DMS153 (cell line): ENCODE data around the gene DRAP1.

ENCODE experiments used
- DNase-seq: peaks from one replicate; lab custom pipeline; 2025; lab: John Stamatoyannopoulos, UW

Gene DRAP1

DNA sequence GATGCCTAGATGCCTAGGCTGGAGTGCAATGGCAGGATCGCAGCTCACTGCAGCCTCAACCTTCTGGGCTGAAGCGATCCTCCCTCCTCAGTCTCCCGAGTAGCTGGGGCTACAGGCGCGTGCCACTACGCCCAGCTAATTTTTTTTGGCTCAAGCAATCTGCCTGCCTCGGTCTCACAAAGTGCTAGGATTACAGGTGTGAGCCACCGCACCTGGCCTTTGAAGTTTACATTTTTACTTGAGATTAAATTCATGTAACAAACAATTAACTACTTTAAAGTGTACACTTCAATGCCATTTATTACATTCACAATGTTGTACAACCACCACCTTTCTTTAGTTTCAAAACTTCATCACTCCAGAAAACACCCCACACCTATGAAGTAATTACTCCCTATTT lies 15.5 kb upstream of the DRAP1 start:
- DNase-seq = no peak

DNA sequence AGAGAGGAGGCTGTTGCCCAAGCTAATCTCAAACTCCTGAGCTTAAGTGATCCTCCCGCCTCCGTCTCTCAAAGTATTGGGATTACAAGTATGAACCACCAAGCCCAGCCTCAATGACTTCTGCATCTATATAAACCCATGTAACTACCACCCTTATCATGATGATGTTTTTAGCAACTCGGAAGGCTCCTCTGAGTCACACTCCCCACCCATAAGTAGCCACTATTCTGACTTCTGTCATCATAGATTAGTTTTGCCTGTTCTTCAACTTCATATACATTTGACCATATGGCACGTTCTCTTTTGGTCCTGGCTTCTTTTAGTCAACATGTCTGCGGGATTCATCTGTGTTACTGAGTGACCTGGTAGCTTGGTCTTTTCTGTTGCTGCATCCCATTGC lies 12.6 kb upstream of the DRAP1 start:
- no peak for DNase-seq

DNA sequence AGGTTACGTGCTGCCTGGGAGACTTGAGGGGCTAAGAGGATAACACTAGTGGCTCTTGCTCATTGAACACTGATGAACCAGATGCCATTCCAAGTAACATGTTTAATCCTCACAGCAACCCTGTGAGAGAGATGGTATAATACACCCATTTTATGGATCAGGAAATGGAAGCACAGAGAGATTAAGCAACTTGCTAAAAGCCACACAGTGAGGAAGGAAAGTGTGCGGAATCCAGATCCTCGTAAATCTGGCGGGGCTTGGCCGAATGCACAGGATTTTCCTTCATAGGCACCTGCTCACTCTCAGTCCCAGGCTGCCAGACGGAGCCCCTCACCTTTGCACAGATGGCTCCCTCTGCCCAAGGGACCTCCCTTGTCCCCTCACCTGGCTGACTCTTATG lies 11.3 kb upstream of the DRAP1 start:
- DNase-seq = no peak

DNA sequence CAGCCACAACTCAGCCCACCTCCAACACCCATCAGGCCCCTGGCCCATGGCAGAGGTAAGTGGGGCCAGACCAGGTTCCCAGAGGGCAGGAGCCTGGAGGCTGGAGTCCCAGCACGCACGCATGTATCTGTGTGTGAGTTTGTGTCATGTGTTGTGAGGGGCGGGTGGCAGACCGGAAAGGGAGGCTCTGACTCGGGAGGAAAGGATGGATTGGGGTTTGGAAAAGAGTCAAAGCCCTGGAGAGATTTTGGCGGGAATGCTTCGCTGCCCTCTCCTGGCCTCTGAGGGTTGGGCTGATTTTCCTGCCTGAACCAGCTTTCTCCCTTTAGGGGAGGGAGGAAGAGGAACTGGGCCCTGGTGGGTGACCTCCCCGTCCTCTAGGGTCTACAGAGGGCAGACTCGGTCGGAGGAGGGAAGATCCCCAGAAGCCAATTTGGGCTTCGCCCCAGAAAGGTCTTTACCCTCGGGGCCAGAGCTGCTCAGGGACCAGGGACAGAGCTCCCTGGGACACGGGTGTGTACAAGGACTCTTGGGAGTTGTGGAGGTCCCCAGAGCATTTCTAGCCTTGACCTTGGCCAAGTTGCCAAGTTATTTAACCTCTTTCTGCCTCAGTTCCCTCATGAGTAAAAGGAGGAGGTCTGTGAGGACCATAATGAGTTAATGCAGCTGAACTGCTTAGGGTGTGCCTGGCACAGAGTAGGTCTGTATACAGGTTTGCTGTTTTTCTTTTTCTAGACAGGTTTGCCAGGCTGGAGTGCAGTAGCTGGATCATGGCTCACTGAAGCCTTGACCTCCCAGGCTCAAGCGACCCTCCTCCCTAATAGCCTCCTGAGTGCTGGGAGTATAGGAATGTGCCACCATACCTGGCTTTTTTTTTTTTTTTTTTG lies 7.3 kb upstream of the DRAP1 start:
- DNase-seq = peak; percentile 57

DNA sequence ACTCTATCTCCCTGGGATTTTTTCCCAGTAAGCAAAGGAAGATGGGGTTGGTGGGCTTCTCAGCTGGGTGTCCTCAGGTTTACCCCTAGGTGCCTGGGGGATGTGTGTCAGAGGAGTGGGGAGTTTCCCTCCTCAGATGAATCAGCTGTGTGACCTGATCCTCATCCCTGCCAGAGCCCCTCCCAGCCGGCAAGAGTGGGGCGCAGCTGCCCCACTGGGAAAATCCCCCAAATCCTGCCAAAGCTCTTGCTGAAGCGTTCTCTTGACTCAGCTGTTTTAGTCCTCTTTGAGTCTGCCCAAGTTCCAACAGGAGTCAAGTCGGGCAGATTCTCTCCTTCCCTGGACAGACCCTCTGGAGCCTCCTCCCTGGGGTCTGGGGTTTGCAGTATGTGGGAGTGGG lies 6.4 kb upstream of the DRAP1 start:
- DNase-seq = no peak

DNA sequence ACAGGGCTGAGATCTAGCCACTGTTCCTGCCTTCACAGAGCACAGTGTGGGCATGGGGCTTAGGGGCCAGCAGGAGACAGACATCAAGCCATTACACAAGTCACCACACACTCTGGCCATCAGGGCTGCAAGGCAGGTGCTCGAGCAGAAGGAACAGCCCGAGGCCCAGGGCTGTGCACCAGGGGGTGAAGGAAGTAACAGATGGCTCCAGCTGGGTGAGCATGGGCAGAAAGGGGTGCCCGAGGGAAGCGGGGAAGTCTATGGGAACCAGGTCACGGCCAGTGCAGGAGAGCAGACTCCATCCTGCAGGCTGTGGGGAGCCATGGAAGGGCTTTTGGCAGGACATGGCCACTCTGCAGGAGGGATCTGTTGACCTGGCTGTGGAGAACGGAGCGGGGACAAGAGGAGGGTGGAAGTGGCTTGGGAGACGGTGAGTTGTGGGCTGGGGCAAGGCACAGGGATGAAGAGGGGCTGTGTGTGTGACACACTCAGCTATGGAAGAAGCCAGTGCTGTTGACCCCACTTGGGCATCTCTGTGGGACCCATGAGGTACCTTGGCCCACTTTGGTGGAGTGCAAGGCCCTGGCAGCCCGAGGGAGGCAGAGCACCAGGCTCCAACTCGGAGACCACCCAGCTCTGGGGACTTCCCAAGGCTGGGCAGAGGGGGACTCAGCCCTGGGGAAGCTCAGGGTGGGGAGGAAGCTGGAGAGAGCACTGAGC lies 4.0 kb upstream of the DRAP1 start:
- DNase-seq = no peak

DNA sequence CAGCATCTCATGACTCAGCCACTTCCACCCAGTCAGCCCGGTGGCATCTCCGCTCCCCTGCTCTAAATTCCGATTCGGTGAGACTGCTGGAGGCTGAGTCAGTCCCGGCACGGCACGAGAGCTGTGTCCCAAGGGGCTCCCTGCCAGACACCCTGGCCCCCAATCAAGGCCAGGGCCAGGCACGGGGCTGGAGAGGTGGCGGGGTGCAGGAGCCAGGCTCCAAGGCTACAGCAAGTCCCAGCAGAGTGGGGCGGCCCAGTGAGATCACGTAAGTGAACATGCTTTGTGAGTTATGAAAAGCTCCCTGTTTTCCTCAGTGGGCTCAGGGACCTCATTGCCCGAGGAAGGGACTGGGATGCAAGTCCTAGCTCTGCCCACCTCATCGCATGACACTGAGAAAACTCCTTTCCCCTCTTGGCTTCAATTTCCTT lies 3.4 kb upstream of the DRAP1 start:
- DNase-seq = no peak

DNA sequence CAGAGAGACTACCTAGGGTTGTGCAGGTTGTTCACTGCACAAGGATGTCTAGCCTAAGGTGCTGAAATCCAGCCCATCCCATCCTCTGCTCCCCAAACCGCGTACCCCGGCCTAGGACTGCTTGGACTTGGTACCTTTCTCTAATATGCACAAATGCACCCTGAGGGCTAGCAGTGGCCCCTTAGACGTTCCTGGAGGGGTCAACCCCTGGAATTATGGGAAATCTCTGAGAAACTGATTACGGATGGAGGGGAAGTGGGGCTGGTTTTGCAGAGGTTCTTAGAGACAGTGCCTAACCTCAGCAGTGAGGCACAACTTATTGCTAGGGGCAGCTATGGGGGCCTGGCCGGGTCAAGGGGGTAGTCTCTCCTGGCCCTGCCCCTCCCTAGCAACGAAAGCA lies 2.8 kb upstream of the DRAP1 start:
- DNase-seq = no peak

DNA sequence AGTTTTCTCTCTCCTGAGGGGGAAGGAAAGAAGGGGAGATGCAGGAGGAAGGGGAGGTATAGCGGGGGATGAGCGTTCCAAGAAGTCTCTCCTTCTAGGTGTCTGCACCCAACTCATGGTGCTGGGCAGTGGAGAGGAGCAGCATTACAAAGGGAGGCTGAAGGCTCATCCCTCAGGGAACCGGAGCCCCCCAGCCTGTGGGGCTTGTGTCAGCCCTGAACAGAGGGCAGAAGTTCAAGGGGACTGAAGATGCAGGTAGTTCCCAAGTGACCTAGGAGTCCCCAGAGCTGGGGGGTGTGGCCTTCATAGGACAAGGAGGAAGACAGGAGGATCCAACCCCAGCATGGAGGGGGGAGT lies 2.2 kb upstream of the DRAP1 start:
- DNase-seq = no peak

DNA sequence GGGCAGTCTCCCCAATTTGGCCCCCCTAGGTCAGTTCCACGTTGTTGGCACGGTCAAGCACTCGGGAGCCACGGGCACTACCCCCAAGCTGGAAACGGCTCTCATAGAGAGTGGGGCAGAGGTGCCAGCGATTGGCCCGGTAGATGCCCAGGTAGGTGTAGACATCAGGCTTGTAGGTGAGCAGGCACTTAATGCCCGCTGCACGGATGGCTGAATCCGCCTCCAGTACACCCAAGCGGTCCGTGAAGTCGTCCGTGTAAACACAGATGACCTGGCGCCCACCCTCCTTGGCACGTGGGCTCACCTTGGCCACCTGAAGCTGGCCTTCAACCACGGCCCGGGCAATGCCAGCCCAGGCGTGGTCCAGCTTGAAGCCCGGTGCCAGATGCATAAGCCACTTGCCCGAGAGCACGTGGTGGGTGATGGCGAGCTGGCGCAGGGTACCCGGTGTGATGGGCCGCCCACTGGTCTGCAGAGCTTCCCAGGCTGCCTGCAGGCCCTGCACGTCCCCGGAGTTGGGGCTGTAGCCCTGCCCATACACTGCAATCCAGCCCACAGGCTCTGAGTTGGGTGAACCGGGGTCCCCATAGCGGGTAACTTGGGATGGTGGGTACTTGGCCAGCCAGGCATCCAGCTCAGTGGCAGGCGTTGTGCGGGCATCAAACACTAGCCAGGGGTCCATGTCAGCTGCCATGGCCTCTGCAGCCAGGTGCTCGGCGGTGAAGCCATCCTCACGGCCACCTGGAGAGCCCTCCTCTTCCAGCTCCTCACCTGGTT lies 1.6 kb upstream of the DRAP1 start:
- DNase-seq = no peak

DNA sequence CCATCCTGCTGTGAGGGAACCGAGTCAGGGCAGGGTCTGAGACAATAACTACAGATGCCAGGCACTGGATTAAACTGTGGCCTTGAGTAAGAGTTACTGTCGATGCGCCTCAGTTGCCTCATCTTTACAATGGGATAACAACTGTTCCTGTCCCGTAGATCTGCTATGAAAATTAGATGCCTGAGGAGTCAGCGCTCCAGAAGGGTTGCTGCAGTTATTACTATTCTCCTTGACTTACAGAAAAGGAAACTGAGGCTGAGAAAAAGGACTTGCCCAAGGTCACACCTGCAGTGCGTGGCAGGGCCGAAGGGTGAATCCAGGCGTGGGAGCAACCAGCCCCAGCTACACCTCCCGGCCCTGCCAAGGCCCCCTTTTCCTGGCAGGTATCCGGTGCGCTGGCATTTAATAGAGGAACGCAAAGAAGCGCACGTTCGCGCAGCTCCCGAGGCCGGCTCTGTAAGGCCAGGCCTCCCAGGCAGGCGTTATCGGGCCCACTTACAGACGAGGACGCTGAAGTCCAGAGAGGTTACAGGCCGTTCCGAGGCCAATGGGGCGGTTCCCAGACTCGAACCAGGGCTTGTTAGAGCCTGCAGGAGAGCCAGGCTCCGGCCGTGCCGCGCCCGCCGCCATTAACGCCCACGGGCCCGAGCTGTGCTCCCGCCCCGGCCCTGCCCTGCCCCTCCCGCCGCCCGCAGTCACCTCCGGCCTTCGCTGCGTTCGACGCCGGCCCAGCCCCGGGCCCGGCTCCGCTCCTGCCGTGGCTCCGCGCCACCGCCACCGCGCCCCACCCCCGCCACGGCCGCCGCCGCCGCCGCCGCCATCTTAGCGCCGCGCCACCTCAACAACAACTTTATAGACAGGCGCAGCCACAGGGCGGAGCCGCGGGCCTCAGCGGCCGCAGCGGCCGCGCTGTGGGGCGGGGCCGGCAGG lies 750 bp upstream of the DRAP1 start, which contains the start of gene C11orf68:
Gene C11orf68, minus strand, starts transcription at position 852 of the 930 bp plus-strand sequence. Its CDS starts 31 bp downstream, at position 821.
- DNase-seq = no peak

DNA sequence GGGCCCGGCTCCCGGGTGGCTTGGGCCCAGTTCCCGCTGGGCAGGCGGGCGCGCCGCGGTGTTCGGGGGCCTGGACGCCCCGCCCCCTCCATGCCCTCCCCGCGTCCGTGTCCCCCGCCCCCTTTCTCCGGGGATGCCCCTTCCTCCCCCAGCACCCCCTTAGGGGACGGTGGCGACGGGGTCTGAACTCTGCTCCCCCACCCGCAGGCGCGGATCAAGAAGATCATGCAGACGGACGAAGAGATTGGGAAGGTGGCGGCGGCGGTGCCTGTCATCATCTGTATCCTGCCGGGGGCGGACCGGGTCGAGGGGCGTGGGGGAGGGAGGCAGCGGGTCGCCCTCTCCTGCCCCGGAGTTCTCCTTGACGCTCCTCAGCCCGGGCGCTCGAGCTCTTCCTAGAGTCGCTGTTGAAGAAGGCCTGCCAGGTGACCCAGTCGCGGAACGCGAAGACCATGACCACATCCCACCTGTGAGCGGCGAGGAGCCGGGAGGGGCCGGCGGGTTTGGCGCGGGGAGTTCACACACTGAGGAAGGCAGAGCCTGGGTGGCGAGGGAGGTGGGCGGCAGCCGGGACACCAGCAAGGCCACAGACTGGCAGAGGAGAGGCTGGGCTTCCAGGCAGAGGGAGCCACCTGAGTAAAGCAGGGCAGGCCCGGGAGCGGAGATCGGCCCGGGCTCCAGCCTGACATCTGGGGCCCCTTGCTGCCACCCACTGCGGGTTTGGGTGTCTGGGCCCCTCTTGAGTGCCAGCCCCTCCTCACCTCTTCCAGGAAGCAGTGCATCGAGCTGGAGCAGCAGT lies 546 bp downstream of the DRAP1 start:
- no peak for DNase-seq

DNA sequence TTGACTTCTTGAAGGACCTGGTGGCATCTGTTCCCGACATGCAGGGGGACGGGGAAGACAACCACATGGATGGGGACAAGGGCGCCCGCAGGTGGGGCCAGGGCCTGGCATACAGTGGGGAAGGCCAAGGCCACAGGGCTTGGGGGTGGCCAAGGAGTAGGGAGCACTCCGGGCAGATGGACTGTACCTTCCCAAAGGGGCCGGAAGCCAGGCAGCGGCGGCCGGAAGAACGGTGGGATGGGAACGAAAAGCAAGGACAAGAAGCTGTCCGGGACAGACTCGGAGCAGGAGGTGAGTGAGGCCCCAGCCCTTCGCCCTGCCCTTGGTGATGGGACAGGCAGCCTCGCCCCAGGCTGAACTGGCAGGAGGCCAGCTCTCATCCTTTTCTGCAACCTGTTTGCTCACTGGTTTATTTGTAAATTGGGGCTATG lies 1.2 kb downstream of the DRAP1 start:
- DNase-seq = no peak

DNA sequence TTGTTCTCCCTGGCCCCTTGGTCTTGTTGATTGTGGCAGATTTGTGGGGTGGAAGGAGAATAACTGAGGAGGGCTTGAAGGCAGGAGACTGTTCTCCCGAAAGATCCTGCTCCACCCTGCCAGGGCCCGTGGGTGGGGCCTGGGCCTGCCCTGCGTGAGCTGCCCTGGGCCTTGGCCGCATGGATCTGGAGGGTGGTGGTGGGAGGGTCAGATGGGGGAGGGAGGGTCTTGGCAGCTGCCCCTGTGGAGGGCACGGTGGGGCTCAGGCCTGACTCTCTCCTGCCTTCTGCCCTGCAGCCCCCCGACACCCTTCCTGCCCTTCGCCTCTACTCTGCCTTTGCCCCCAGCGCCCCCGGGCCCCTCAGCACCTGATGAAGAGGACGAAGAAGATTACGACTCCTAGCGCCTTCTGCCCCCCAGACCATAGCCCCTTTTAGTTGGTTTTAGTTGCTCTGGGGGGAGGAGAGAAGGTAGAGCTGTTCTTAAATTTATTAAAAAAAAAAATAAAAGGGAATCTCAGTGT lies 1.9 kb downstream of the DRAP1 start:
- no peak for DNase-seq

DNA sequence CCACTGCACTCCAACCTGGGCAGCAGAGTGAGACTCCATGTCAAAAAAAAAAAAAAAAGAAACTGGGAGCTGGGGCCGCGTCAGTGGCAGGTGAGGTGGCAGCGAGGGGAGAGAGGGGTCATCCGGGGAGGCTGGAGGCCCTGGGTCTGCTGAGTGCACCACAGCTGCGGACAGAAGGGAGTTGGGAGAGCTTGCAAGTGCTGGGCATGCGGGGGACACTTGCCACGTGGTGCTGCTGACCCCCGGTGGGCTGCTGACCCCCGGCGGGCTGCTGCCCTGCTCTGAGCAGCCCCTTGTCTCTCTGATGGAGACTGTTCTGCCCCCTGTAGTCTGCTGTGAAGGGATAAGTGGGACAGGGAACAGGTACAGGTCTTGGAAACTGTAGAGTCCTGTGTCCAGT lies 2.6 kb downstream of the DRAP1 start:
- DNase-seq = no peak

DNA sequence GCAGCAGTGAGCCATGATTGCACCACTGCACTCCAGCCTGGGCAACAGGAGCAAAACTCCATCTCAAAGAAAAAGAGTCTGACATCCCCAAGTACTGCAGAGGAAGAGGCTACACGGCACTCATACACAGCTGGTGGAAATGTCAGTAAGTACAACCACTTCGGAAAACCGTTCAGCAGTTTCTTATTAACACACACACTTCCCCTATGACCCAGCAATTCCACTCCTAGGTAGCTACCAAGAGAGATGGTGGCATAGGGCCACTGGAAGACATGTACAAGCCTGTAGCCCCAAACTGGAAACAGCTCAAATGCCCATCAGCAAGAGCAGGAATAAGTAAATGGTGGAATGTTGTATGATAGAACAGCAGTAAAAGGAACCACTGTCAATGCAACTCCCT lies 3.3 kb downstream of the DRAP1 start:
- DNase-seq = no peak

DNA sequence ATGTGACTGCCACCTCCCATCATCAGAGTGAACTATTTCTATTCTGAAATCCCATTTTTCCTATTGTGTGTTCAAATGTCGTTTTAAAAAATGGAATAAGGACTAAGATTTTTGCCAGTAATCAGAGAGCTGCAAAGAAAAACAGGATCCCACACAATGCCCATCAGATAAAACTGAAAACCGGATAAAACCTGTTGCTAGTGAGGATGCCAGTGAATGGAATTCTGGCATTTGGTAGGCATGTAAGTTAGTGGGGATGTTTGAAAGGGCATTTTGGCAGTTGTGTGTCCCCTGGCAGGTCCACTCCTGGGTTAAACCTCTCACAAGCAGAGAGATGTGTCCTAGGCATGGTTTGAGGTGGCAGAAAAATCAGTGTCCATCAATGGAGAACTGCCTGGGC lies 6.2 kb downstream of the DRAP1 start:
- DNase-seq = no peak

DNA sequence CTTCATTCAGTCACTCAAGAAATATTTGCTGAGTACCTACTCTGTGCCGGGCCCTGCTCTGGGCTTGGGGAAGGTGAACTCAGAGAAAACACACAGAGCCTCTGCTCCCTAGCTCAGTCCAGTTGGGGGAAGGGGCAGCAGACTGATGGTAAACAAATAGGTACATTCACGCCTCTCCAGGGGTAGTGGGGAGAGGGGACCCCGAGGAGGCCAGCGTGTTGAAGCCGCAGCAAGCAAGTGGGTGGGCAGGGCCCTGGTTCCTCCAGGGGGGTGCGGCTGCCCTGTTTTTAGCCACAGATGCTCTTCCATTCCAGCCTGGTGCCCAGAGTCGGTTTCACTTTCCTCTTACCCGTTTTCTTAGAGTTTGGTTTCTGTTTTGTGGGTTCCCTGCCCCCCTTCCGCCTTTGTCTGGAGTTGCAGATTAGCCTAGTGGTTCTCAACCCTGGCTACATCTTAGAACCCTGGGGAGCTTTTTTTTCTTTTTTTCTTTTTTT lies 8.7 kb downstream of the DRAP1 start:
- no peak for DNase-seq

DNA sequence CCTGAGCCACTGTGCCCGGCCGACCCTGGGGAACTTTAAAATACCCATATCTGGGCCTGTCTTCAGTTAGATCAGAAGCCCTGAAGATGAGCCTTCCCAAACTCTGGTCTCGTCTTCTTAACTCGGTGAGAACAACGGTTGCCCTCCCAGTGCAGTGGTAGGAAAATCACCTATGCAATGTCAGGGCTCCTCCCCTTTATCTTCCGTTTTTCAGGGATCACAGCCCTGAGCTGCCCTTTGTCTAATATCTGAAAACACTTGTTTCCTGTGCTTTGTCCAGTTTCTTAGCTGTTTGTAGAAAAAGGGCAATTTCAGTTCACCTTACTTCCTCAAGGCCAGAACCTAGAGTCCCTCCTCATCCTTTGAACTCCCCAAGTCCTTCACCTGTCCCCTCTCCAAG lies 9.4 kb downstream of the DRAP1 start:
- no peak for DNase-seq
